ENCODE data around the gene KANK2. TPM values are rescaled to one million over a fixed set of nuclear protein-coding genes. Genes with fewer than 3 reads are reported as not detected.

Gene KANK2
- 17.6 and 55.3 TPM in 2 replicates for total RNA-seq (ENCODE audit: low replicate concordance)
- long read RNA-seq, partial matches to known transcripts = 0 of 5 reads
- long read RNA-seq, other reads (novel, unspliced or antisense) = 5 of 5 reads

DNA sequence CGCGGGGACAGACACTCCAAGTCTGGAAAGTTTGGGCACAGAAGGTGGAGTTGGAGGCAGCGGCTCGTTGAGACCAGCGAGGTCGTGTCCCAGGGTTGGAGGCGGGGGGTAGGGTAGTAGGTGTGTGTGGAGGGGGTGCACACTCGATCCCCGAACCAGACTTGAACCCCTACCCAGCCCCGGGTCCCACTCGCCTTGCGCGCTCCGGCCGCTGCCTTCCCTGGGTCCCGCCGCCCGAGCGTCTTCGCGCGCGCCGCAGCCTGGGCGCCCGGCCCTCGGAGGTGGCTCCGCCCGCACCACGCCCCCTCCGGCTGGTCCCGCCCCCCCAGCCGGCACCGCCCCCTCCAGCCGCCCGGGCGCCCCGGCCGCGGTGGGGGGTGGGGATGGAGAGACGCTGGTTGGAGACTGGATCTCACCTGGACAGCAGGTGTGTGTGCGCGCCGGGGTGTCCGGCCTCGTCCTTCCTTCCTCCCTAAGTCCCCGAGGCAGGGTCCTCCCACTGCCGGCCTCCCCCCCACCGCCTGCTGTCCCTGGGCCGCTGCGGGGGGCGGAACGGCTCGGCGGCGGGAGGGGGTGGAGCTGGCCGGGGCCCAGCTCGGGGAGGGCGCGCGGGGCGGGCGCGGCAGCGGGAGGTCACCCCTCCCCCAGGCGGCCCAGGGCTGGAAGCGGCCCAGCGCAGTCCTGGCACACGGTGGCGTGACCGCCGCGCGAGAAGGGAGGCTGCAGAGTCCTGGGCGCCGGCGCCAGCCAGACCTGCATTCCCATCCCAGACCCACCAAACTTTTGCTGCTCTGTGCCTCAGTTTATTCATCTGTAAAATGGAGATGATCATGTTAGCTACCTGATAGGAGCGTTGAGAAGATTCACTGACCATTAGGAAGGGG is at the start of gene KANK2:
Gene KANK2, minus strand, starts transcription at position 255 of the 884 bp plus-strand sequence. CDS start 3,034 bp downstream, outside the sequence.
- Mint-ChIP-seq H3K9me3 (no peaks in the 10 kb centered on the region), H3K36me3 (peaks cover 3% of the 10 kb centered on the region), H3K4me1 (ENCODE audit: unreplicated experiment) (peaks cover 5% of the 10 kb centered on the region), H3K27me3 (no peaks in the 10 kb centered on the region), H3K27ac (peak within 1 kb of the TSS; percentile 72), H3K4me3 (peak within 1 kb of the TSS; percentile 87)
- TF ChIP-seq, protein P1, sequence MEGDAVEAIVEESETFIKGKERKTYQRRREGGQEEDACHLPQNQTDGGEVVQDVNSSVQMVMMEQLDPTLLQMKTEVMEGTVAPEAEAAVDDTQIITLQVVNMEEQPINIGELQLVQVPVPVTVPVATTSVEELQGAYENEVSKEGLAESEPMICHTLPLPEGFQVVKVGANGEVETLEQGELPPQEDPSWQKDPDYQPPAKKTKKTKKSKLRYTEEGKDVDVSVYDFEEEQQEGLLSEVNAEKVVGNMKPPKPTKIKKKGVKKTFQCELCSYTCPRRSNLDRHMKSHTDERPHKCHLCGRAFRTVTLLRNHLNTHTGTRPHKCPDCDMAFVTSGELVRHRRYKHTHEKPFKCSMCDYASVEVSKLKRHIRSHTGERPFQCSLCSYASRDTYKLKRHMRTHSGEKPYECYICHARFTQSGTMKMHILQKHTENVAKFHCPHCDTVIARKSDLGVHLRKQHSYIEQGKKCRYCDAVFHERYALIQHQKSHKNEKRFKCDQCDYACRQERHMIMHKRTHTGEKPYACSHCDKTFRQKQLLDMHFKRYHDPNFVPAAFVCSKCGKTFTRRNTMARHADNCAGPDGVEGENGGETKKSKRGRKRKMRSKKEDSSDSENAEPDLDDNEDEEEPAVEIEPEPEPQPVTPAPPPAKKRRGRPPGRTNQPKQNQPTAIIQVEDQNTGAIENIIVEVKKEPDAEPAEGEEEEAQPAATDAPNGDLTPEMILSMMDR (conservative IDR thresholded peaks at IDR 0.05) = peak; percentile 34
- peak; percentile 92 for DNase-seq (ENCODE audit: extremely low spot score, unreplicated experiment)

DNA sequence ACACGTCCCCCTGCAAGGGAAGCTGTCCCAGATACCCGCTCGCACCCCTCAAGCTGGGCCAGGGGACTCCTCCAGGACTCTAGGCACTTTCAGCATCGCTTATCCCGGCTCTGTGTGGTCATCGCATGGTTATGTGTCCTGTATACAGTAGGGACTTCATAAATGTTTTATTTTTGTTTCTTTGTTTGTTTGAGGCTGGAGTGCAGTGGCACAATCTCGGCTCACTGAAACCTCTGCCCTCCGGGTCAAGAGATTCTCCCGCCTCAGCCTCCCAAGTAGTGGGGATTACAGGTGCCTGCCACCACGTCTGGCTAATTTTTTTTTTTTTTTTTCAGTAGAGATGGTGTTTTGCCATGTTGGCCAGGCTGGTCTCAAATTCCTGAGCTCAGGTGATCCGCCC is 49.6 kb upstream of the KANK2 start:
- Mint-ChIP-seq H3K4me1 (ENCODE audit: unreplicated experiment) (peaks cover 11% of the 10 kb centered on the region), H3K27me3 (no peaks in the 10 kb centered on the region), H3K36me3 (peaks cover 8% of the 10 kb centered on the region), H3K9me3 (no peaks in the 10 kb centered on the region), H3K4me3 (no peak overlapping the region), H3K27ac (no peak overlapping the region)
- no peak for DNase-seq (ENCODE audit: extremely low spot score, unreplicated experiment)
- TF ChIP-seq, protein P1 (conservative IDR thresholded peaks at IDR 0.05) = no peak

DNA sequence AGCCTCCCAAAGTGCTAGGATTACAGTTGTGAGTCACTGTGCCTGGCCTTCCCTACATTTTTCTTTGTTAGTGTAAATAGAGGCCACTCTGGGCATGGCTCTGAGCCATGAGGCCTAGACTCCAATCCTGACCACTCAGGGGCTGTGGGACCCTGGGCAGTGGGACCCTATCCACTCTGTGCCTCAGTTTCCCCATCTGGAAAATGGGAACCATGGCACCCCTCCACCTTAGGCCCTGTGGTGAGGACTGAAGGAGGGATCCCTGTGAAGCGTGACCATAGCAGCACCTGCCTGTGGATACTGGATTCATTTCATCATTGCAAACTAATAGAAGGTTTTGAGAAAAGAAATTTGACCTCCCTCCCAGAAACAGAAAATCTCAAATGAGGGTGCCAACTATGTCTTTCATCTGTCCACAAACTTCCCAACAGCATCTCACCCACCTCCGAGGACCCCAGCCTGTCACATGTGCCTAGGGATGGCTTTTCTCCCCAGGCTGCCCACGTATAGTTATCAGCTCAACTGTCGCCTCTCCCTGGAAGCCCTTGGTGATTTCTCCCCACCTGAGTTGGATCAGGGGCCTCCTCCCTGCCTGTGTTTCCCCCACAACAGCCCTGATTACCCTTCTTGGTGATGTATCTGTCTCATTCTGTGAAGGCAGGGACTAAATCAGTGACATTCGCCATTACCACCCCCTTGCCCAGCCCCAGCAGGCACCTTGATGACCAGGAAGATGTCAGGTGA is 47.7 kb upstream of the KANK2 start:
- Mint-ChIP-seq H3K9me3 (no peaks in the 10 kb centered on the region), H3K4me3 (no peak overlapping the region), H3K27ac (no peak overlapping the region), H3K36me3 (peaks cover 4% of the 10 kb centered on the region), H3K27me3 (no peaks in the 10 kb centered on the region), H3K4me1 (ENCODE audit: unreplicated experiment) (peaks cover 17% of the 10 kb centered on the region)
- no peak for DNase-seq (ENCODE audit: extremely low spot score, unreplicated experiment)
- TF ChIP-seq, protein P1 (conservative IDR thresholded peaks at IDR 0.05) = no peak

DNA sequence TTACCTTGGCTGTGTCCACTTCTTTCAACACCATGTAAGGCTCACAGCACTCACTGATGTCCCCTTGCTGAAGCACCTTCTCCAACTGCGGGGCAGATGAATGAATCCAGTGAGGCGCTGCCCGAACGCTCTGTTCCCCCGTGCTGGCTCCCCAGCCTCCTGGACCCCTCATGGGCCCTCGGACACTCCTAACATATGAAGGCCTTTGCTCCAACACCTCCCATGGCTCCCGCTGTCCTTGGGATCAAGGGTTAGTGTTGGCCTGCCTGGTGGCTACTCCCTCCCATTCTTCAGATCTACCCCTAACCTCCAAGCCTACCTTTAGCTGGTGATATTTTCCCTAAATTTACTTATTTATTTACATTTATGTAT is 46.4 kb upstream of the KANK2 start:
- peak overlapping the region; percentile 46 for H3K4me3 Mint-ChIP-seq
- DNase-seq (ENCODE audit: extremely low spot score, unreplicated experiment) = no peak
- TF ChIP-seq, protein P1 (conservative IDR thresholded peaks at IDR 0.05) = no peak
- peak overlapping the region; percentile 33 for H3K27ac Mint-ChIP-seq
- H3K9me3 Mint-ChIP-seq = no peaks in the 10 kb centered on the region
- H3K36me3 Mint-ChIP-seq = peaks cover 7% of the 10 kb centered on the region
- peaks cover 17% of the 10 kb centered on the region for H3K4me1 Mint-ChIP-seq (ENCODE audit: unreplicated experiment)
- H3K27me3 Mint-ChIP-seq = no peaks in the 10 kb centered on the region

DNA sequence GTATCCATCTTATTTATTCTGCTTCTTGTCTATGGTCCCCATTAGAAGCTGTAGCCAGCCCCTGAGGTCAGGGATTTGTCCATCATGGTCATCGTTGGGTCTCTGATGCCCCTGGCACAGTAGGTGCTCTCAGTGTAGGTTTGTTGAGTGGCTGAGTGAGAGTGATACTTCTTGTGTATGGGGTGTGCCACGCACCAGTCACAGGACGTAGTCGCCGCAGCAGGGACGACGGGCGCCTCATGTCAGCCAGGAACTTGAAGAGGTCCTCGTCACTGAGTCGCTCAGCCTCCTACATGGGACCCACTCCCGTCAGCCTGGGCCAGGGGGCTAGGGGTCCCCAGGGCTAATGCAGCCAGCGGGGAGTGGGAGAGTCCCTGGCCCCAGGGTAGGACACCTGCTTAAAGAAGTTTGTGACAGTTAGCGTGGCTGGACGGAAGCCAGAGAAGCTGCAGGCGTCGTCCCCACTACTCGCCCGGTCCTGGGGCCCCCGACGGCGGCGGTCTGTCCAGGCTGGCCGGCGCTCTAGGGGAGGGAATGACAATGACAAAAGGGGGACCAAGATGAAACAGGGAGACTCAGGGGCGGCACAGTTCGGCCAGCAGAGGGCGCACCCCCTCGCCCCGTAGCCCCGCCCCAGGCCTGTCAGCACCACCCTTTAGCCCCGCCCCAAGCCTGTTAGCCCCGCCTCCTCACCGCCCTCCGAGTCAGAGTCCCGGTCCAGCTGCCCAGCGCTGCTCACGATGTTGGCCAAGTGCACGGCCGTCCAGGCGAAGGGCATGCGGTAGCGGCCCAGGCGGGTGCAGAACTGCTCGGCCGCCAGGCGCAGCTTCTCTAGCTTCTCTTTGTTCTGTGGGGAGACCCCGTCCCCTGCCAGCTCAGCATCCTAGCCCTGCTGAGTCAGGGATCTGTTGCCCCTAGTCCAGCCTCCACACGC is 45.8 kb upstream of the KANK2 start:
- Mint-ChIP-seq H3K27ac (peak overlapping the region; percentile 33), H3K27me3 (no peaks in the 10 kb centered on the region), H3K4me3 (peak overlapping the region; percentile 46), H3K36me3 (peaks cover 8% of the 10 kb centered on the region), H3K9me3 (no peaks in the 10 kb centered on the region), H3K4me1 (ENCODE audit: unreplicated experiment) (peaks cover 17% of the 10 kb centered on the region)
- TF ChIP-seq, protein P1 (conservative IDR thresholded peaks at IDR 0.05) = peak; percentile 94
- peak; percentile 92 for DNase-seq (ENCODE audit: extremely low spot score, unreplicated experiment)

All from type B pancreatic cell (in vitro differentiated cells).